Measurements from ENCODE around the gene ZNF502. TPM values are rescaled to one million over a fixed set of nuclear protein-coding genes. Genes with fewer than 3 reads are reported as not detected.
A peak's percentile ranks its signal among the peaks of the same experiment; 100 is the strongest.
"Not testable (repeated sequence)": the region's sequence is repeated elsewhere in the genome, so short reads cannot be mapped to it uniquely, and the experiment has no call there.

ZNF502 gene
- not detected for polyA plus RNA-seq (2012; ENCODE audit: insufficient read depth, insufficient read length)

- H3K4me3 ChIP-seq (ENCODE audit: low read length), result no peak within 1 kb of the TSS
- DNase-seq (ENCODE audit: low read depth, low spot score), result no peak
These were observed at the start of gene ZNF502 for GRCh38 chr3:44712455-44713075. TSS of gene ZNF502 (plus strand) at chr3:44712660. CDS start at chr3:44720262, 7,602 bp downstream.

GRCh38 chr3:44665173-44665572, 47.3 kb upstream of the ZNF502 start:
- no peak for DNase-seq (ENCODE audit: low read depth, low spot score)
- no peak overlapping the region for H3K4me3 ChIP-seq (ENCODE audit: low read length)

GRCh38 chr3:44666346-44666745, 46.1 kb upstream of the ZNF502 start:
- no peak for DNase-seq (ENCODE audit: low read depth, low spot score)
- no peak overlapping the region for H3K4me3 ChIP-seq (ENCODE audit: low read length)

GRCh38 chr3:44669760-44670159, 42.7 kb upstream of the ZNF502 start:
- DNase-seq (ENCODE audit: low read depth, low spot score), result no peak
- H3K4me3 ChIP-seq (ENCODE audit: low read length), result no peak overlapping the region

- H3K4me3 ChIP-seq (ENCODE audit: low read length), result not testable (repeated sequence)
These were observed 39.0 kb upstream of the ZNF502 start for GRCh38 chr3:44673466-44673865.

GRCh38 chr3:44674211-44674610, 38.2 kb upstream of the ZNF502 start:
- H3K4me3 ChIP-seq (ENCODE audit: low read length), result no peak overlapping the region
- no peak for DNase-seq (ENCODE audit: low read depth, low spot score)

More at GRCh38 chr3:44673466-44673865, 39.0 kb upstream of the ZNF502 start:
- not testable (repeated sequence) for DNase-seq (ENCODE audit: low read depth, low spot score)

- no peak overlapping the region for H3K4me3 ChIP-seq (ENCODE audit: low read length)
- no peak for DNase-seq (ENCODE audit: low read depth, low spot score)
These were observed 33.9 kb upstream of the ZNF502 start for GRCh38 chr3:44678480-44679116.

GRCh38 chr3:44680921-44681455, 31.5 kb upstream of the ZNF502 start:
- no peak for DNase-seq (ENCODE audit: low read depth, low spot score)
- H3K4me3 ChIP-seq (ENCODE audit: low read length), result no peak overlapping the region

- no peak for DNase-seq (ENCODE audit: low read depth, low spot score)
- H3K4me3 ChIP-seq (ENCODE audit: low read length), result no peak overlapping the region
These were observed 30.1 kb upstream of the ZNF502 start for GRCh38 chr3:44682182-44682896.

GRCh38 chr3:44685128-44685800, 27.2 kb upstream of the ZNF502 start:
- H3K4me3 ChIP-seq (ENCODE audit: low read length), result no peak overlapping the region
- no peak for DNase-seq (ENCODE audit: low read depth, low spot score)

GRCh38 chr3:44687898-44688297, 24.6 kb upstream of the ZNF502 start:
- no peak overlapping the region for H3K4me3 ChIP-seq (ENCODE audit: low read length)
- no peak for DNase-seq (ENCODE audit: low read depth, low spot score)

GRCh38 chr3:44721231-44722102, 9.0 kb downstream of the ZNF502 start:
- no peak for DNase-seq (ENCODE audit: low read depth, low spot score)
- no peak overlapping the region for H3K4me3 ChIP-seq (ENCODE audit: low read length)

GRCh38 chr3:44722103-44722401, 9.6 kb downstream of the ZNF502 start:
- DNase-seq (ENCODE audit: low read depth, low spot score), result no peak
- H3K4me3 ChIP-seq (ENCODE audit: low read length), result no peak overlapping the region

- H3K4me3 ChIP-seq (ENCODE audit: low read length), result no peak within 1 kb of the TSS
- no peak for DNase-seq (ENCODE audit: low read depth, low spot score)
These were observed 17.0 kb downstream of the ZNF502 start, which contains the start of gene ZNF501 for GRCh38 chr3:44729384-44729910. TSS of gene ZNF501 (plus strand) at chr3:44729635. CDS start at chr3:44734422, 4,787 bp downstream.

GRCh38 chr3:44734646-44735168, 22.2 kb downstream of the ZNF502 start:
- H3K4me3 ChIP-seq (ENCODE audit: low read length), result no peak overlapping the region
- DNase-seq (ENCODE audit: low read depth, low spot score), result no peak

- DNase-seq (ENCODE audit: low read depth, low spot score), result no peak
- peak overlapping the region; percentile 89 for H3K4me3 ChIP-seq (ENCODE audit: low read length)
These were observed 48.6 kb downstream of the ZNF502 start for GRCh38 chr3:44761101-44761423.

- peak; percentile 96 for DNase-seq (ENCODE audit: low read depth, low spot score)
- peak within 1 kb of the TSS; percentile 89 for H3K4me3 ChIP-seq (ENCODE audit: low read length)
These were observed 49.1 kb downstream of the ZNF502 start, which contains the start of the genes KIAA1143 and KIF15 for GRCh38 chr3:44761424-44762169. TSS of gene KIAA1143 (minus strand) at chr3:44761619. CDS start at chr3:44761602, 17 bp downstream. TSS of gene KIF15 (plus strand) at chr3:44761794. CDS start at chr3:44761866, 72 bp downstream.
